Vagina (tissue), 2 donors: ENCODE data around the gene GPR108. TPM values are rescaled to one million over a fixed set of nuclear protein-coding genes. Genes with fewer than 3 reads are reported as not detected.

ENCODE experiments used
- DNase-seq, 2 donors: peaks; one replicate each; pipeline ENCODE4 v3.0.0-alpha.2; 2017; ENCODE audit errors: extremely low spot score in 2 of 2
- H3K27ac ChIP-seq: fragments of 200-600 bp; sonication (generic); one replicate; pipeline ENCODE4 v1.5.1; 2019
- H3K27me3 ChIP-seq: fragments of 200-600 bp; sonication (generic); one replicate; pipeline ENCODE4 v1.5.1; 2019
- H3K36me3 ChIP-seq, 2 donors: fragments of 200-600 bp; sonication (generic); one replicate each; pipeline ENCODE4 v1.5.1; 2017 to 2019
- H3K4me1 ChIP-seq: fragments of 200-600 bp; sonication (generic); one replicate; pipeline ENCODE4 v1.5.1; 2019
- H3K4me3 ChIP-seq, 2 donors: fragments of 200-600 bp; sonication (generic); 1 replicate in 1 of 2; 2 replicates in 1 of 2; pipeline ENCODE4 v1.5.1; 2016 to 2019
- H3K9me3 ChIP-seq: fragments of 200-600 bp; sonication (generic); one replicate; pipeline ENCODE4 v1.5.1; 2019
- CTCF ChIP-seq, 3 experiments: fragments of 450-650 bp in 2 of 3; fragments of 200-600 bp in 1 of 3; sonication (generic) in 1 of 3; IDR thresholded peaks; one replicate each; pipeline ENCODE4 v1.5.1; 2017 to 2019; ENCODE audit warnings: antibody characterized with exemption in 3 of 3, mild to moderate bottlenecking in 2 of 3, moderate library complexity in 2 of 3
- POLR2A ChIP-seq, 2 donors: fragments of 450-650 bp; IDR thresholded peaks; one replicate each; pipeline ENCODE4 v1.6.1; 2017; ENCODE audit warnings: antibody characterized with exemption in 2 of 2, mild to moderate bottlenecking in 2 of 2, moderate library complexity in 2 of 2
- POLR2AphosphoS5 ChIP-seq, 2 donors: sonication (generic); formaldehyde crosslinking; IDR thresholded peaks; one replicate each; pipeline ENCODE4 v1.9.0; 2017; ENCODE audit warnings: antibody characterized with exemption in 2 of 2, mild to moderate bottlenecking in 2 of 2, low read depth in 1 of 2; ENCODE audit not compliant: insufficient read depth in 1 of 2
- intact Hi-C: fragments of 100-400 bp; cut with DNase I; formaldehyde crosslinking; loops from one replicate; pipeline ENCODE4 v1.15.1; 2023
- total RNA-seq: library from RNA; depleted of rRNA; stranded (reverse); fragments of >200 nt; gene quantifications from one replicate; pipeline ENCODE4 v1.2.3, GENCODE V29; 2016

The GPR108 gene
- total RNA-seq, 1 donor from 2014 or later = 62.9 TPM

GRCh38 chr19:6769006-6769619, 31.7 kb upstream of the GPR108 start:
- no peak overlapping the region for H3K4me3 ChIP-seq
- peaks cover 11% of the 10 kb centered on the region for H3K4me1 ChIP-seq
- H3K36me3 ChIP-seq = no peaks in the 10 kb centered on the region
- H3K9me3 ChIP-seq = no peaks in the 10 kb centered on the region
- H3K27me3 ChIP-seq = peaks cover 6% of the 10 kb centered on the region
- no peak overlapping the region for H3K27ac ChIP-seq
- TF ChIP-seq POLR2AphosphoS5 (IDR thresholded peaks at IDR 0.05; ENCODE audit: insufficient read depth in 1 of 2, low read depth in 1 of 2) (no peak), CTCF (IDR thresholded peaks at IDR 0.05) (peak in 1 of 3 experiments; percentile 17)
- no peak for DNase-seq
- intact Hi-C loops = no loop called here

- H3K4me3 ChIP-seq = no peak overlapping the region
- H3K27ac ChIP-seq = peak overlapping the region; percentile 52
- TF ChIP-seq POLR2AphosphoS5 (IDR thresholded peaks at IDR 0.05; ENCODE audit: insufficient read depth in 1 of 2, low read depth in 1 of 2) = no peak
- no peak for TF ChIP-seq POLR2A (IDR thresholded peaks at IDR 0.05)
- TF ChIP-seq CTCF (IDR thresholded peaks at IDR 0.05) = no peak
- peaks cover 11% of the 10 kb centered on the region for H3K4me1 ChIP-seq
- H3K36me3 ChIP-seq = no peaks in the 10 kb centered on the region
- peaks cover 6% of the 10 kb centered on the region for H3K27me3 ChIP-seq
- no peak for DNase-seq
- H3K9me3 ChIP-seq = no peaks in the 10 kb centered on the region
- intact Hi-C loops = no loop called here
Observed at GRCh38 chr19:6768236-6768785, 30.9 kb upstream of the GPR108 start.

GRCh38 chr19:6767357-6768235, 30.2 kb upstream of the GPR108 start, which contains the start of gene SH2D3A:
SH2D3A (minus strand) TSS chr19:6767435; CDS start chr19:6763748, 3,687 bp downstream.
- Histone ChIP-seq H3K9me3 (no peaks in the 10 kb centered on the region), H3K27ac (peak within 1 kb of the TSS; percentile 62), H3K36me3 (no peaks in the 10 kb centered on the region), H3K4me3 (peak within 1 kb of the TSS; percentile 38 to 48), H3K27me3 (peaks cover 6% of the 10 kb centered on the region), H3K4me1 (peaks cover 11% of the 10 kb centered on the region)
- DNase-seq = peak in 1 of 2 donors; percentile 92
- intact Hi-C loops = no loop called here
- no peak for TF ChIP-seq CTCF (IDR thresholded peaks at IDR 0.05)
- TF ChIP-seq POLR2A (IDR thresholded peaks at IDR 0.05) = peak in 1 of 2 donors; percentile 37
- peak in 1 of 2 donors; percentile 70 for TF ChIP-seq POLR2AphosphoS5 (IDR thresholded peaks at IDR 0.05; ENCODE audit: insufficient read depth in 1 of 2, low read depth in 1 of 2)

- DNase-seq = no peak
- Histone ChIP-seq H3K27me3 (peaks cover 6% of the 10 kb centered on the region), H3K4me3 (peak overlapping the region; percentile 38 to 48), H3K27ac (peak overlapping the region; percentile 62), H3K4me1 (peaks cover 11% of the 10 kb centered on the region), H3K36me3 (no peaks in the 10 kb centered on the region), H3K9me3 (no peaks in the 10 kb centered on the region)
- TF ChIP-seq POLR2A (IDR thresholded peaks at IDR 0.05) (no peak), CTCF (IDR thresholded peaks at IDR 0.05) (no peak), POLR2AphosphoS5 (IDR thresholded peaks at IDR 0.05; ENCODE audit: insufficient read depth in 1 of 2, low read depth in 1 of 2) (no peak)
- intact Hi-C loops = no loop called here
Observed at GRCh38 chr19:6767081-6767356, 29.6 kb upstream of the GPR108 start.
